Nephron (organoid): ENCODE results near the gene ETDA.
A peak's percentile ranks its signal among the peaks of the same experiment; 100 is the strongest.

Experiments
- H3K27ac Mint-ChIP-seq, 3 experiments: 2 replicates each; pipeline ENCODE4 v1.8.0; 2020; ENCODE audit warnings: mixed read lengths in 3 of 3, mild to moderate bottlenecking in 2 of 3, moderate library complexity in 1 of 3
- H3K27me3 Mint-ChIP-seq: 2 replicates; pipeline ENCODE4 v1.8.0; 2021; ENCODE audit warnings: low read depth, mild to moderate bottlenecking, moderate library complexity, mixed read lengths
- H3K36me3 Mint-ChIP-seq: 2 replicates; pipeline ENCODE4 v1.8.0; 2020; ENCODE audit warnings: low read depth, mixed read lengths
- H3K4me1 Mint-ChIP-seq: 2 replicates; pipeline ENCODE4 v1.8.0; 2020; ENCODE audit warnings: mixed read lengths
- H3K4me3 Mint-ChIP-seq, 3 experiments: 2 replicates each; pipeline ENCODE4 v1.8.0; 2020; ENCODE audit warnings: mild to moderate bottlenecking in 3 of 3, mixed read lengths in 3 of 3, moderate library complexity in 2 of 3
- H3K9me3 Mint-ChIP-seq: 2 replicates; pipeline ENCODE4 v1.8.0; 2020; ENCODE audit warnings: mixed read lengths
- CTCF ChIP-seq, 3 experiments: fragments of 200-600 bp; sonication (generic); IDR thresholded peaks; one replicate each; pipeline ENCODE4 v1.5.0; 2021; ENCODE audit warnings: antibody characterized with exemption in 3 of 3; ENCODE audit not compliant: unreplicated experiment in 3 of 3

Gene ETDA

GRCh38 chrX:135264206-135264605 is 12.3 kb downstream of the ETDA start:
- Mint-ChIP-seq H3K27me3 (no peaks in the 10 kb centered on the region), H3K4me1 (no peaks in the 10 kb centered on the region), H3K4me3 (no peak overlapping the region), H3K27ac (no peak overlapping the region), H3K9me3 (peaks cover 70% of the 10 kb centered on the region), H3K36me3 (peaks cover 6% of the 10 kb centered on the region)
- TF ChIP-seq CTCF (IDR thresholded peaks at IDR 0.05; ENCODE audit: unreplicated experiment in 3 of 3): no peak

- Mint-ChIP-seq H3K4me3 (no peak overlapping the region), H3K27ac (no peak overlapping the region), H3K9me3 (peaks cover 39% of the 10 kb centered on the region), H3K27me3 (no peaks in the 10 kb centered on the region), H3K4me1 (no peaks in the 10 kb centered on the region), H3K36me3 (peaks cover 4% of the 10 kb centered on the region)
- no peak for TF ChIP-seq CTCF (IDR thresholded peaks at IDR 0.05; ENCODE audit: unreplicated experiment in 3 of 3)
Observed at GRCh38 chrX:135273162-135273561, 21.3 kb downstream of the ETDA start.

GRCh38 chrX:135275973-135276372 is 24.1 kb downstream of the ETDA start:
- H3K4me3 Mint-ChIP-seq: no peak overlapping the region
- H3K36me3 Mint-ChIP-seq: peaks cover 7% of the 10 kb centered on the region
- no peaks in the 10 kb centered on the region for H3K27me3 Mint-ChIP-seq
- no peak overlapping the region for H3K27ac Mint-ChIP-seq
- H3K4me1 Mint-ChIP-seq: no peaks in the 10 kb centered on the region
- H3K9me3 Mint-ChIP-seq: peaks cover 49% of the 10 kb centered on the region
- no peak for TF ChIP-seq CTCF (IDR thresholded peaks at IDR 0.05; ENCODE audit: unreplicated experiment in 3 of 3)

- TF ChIP-seq CTCF (IDR thresholded peaks at IDR 0.05; ENCODE audit: unreplicated experiment in 3 of 3): no peak
- Mint-ChIP-seq H3K4me3 (no peak overlapping the region), H3K4me1 (no peaks in the 10 kb centered on the region), H3K27ac (no peak overlapping the region), H3K36me3 (peaks cover 27% of the 10 kb centered on the region), H3K27me3 (no peaks in the 10 kb centered on the region), H3K9me3 (peaks cover 65% of the 10 kb centered on the region)
Observed at GRCh38 chrX:135287266-135287823, 35.5 kb downstream of the ETDA start.

- no peak overlapping the region for H3K27ac Mint-ChIP-seq
- peak overlapping the region; percentile 78 to 87 (median 82) for H3K4me3 Mint-ChIP-seq
Observed at GRCh38 chrX:135295238-135295943, 43.5 kb downstream of the ETDA start.

More at GRCh38 chrX:135295238-135295943, 43.5 kb downstream of the ETDA start:
- Mint-ChIP-seq H3K27me3 (peaks cover 6% of the 10 kb centered on the region), H3K9me3 (peaks cover 35% of the 10 kb centered on the region), H3K4me1 (peaks cover 5% of the 10 kb centered on the region), H3K36me3 (peaks cover 18% of the 10 kb centered on the region)
- TF ChIP-seq CTCF (IDR thresholded peaks at IDR 0.05; ENCODE audit: unreplicated experiment in 3 of 3): peak in 1 of 3 experiments; percentile 16
